Ovary (tissue), 3 donors: ENCODE results near the gene MIGA2.

Source experiments
- EP300 ChIP-seq: sonication (generic); formaldehyde crosslinking; IDR thresholded peaks from one replicate; pipeline ENCODE4 v1.6.1; 2017; ENCODE audit warnings: antibody characterized with exemption
- POLR2A ChIP-seq: fragments of 450-650 bp; IDR thresholded peaks from one replicate; pipeline ENCODE4 v1.6.1; 2017; ENCODE audit warnings: antibody characterized with exemption, mild to moderate bottlenecking, moderate library complexity
- TF ChIP-seq, protein P1 (sequence below), 3 donors: fragments of 450-650 bp in 2 of 3; fragments of 200-600 bp in 1 of 3; IDR thresholded peaks; one replicate each; pipeline versions ENCODE4 v1.5.1 to v1.8.0; 2016 to 2022; ENCODE audit warnings: antibody characterized with exemption in 3 of 3, mild to moderate bottlenecking in 1 of 3
- donor health status: DM: no; HTN: no; CAD: no.

DNA sequence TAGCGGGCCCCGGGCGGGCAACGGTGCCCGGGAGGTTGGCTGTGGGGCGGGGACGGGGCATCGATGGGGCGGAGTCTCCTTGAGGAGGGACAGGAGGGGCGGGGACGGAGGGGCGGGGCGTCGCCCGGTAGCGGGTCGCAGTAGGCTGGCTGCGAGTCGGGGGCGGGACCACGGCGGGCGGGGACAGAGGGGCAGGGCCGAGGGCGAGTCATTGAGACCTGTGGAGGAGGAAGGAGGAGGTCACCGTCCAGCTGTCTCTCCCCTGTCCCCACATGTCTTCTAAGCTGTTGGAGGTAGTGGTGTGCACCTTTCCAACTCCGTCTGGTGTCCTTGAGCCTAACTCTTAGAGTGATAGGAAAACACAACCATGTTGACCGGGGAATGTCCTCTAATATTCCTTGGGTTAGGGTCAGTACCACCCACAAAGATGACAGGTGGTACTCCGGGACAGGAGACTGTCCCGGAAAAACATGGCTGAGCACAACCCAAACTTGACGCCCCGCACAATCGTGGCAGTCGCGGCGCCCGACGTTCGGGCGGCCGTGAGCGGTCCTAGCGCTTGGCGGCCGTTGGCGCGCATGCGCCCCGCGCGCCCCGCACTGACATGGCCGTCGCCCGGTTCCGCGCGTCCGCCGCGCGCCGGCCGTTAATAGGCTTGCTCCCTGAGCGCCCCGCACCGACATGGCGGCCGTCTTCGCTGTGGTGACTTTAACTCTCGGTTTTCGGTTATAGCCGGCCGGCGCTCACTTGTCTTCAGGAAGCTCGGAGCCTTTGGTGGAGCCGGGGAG lies 74.5 kb downstream of the MIGA2 start, which contains the start of the genes CRAT and PTPA:
- TF ChIP-seq, protein P1, sequence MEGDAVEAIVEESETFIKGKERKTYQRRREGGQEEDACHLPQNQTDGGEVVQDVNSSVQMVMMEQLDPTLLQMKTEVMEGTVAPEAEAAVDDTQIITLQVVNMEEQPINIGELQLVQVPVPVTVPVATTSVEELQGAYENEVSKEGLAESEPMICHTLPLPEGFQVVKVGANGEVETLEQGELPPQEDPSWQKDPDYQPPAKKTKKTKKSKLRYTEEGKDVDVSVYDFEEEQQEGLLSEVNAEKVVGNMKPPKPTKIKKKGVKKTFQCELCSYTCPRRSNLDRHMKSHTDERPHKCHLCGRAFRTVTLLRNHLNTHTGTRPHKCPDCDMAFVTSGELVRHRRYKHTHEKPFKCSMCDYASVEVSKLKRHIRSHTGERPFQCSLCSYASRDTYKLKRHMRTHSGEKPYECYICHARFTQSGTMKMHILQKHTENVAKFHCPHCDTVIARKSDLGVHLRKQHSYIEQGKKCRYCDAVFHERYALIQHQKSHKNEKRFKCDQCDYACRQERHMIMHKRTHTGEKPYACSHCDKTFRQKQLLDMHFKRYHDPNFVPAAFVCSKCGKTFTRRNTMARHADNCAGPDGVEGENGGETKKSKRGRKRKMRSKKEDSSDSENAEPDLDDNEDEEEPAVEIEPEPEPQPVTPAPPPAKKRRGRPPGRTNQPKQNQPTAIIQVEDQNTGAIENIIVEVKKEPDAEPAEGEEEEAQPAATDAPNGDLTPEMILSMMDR (IDR thresholded peaks at IDR 0.05), result no peak
- TF ChIP-seq POLR2A (peak; percentile 80), EP300 (peak; percentile 50)
